IMR-90 (cell line): Measurements from ENCODE around the gene HRH2. TPM values are rescaled to one million over a fixed set of nuclear protein-coding genes. Genes with fewer than 3 reads are reported as not detected.

ENCODE experiments used
- ATAC-seq: fragments of 200-7000 bp; cut with Tn5 transposase; 2 replicates; pipeline ENCODE4 v1.9.1; 2020; ENCODE audit warnings: low read depth, mild to moderate bottlenecking, moderate library complexity
- BruUV-seq: library from RNA; stranded (reverse); fragments of 400-500 nt; replicated peaks from 2 replicates; lab custom pipeline; 2021; lab: Mats Ljungman, UMichigan
- CTCF ChIA-PET: fragments of 300-600 bp; formaldehyde crosslinking; extraction: SDS; loops from one replicate; lab custom pipeline; 2021; ENCODE audit warnings: antibody characterized with exemption; lab: Yijun Ruan, JAX
- POLR2A ChIA-PET: fragments of 300-600 bp; sonication (Branson Sonifier 250); formaldehyde crosslinking; loops from one replicate; lab custom pipeline; 2022; ENCODE audit warnings: antibody characterized with exemption; ENCODE audit not compliant: unreplicated experiment; lab: Charles Lee
- DNase-seq: peaks from one replicate; pipeline ENCODE4 v3.0.0; 2013
- H2AFZ ChIP-seq: replicated peaks from 2 replicates; pipeline ENCODE3; 2013; ENCODE audit warnings: low read length, mild to moderate bottlenecking; ENCODE audit not compliant: poor library complexity
- H2AK5ac ChIP-seq: 2 replicates; pipeline ENCODE4 v1.6.1; 2013; ENCODE audit warnings: low read depth, low read length, inconsistent platforms
- H2AK9ac ChIP-seq: replicated peaks from 2 replicates; pipeline ENCODE3; 2013; ENCODE audit warnings: mild to moderate bottlenecking, low read depth, low read length, moderate library complexity; ENCODE audit not compliant: poor library complexity
- H2BK120ac ChIP-seq: 2 replicates; pipeline ENCODE4 v1.6.1; 2013; ENCODE audit warnings: low read depth, low read length, inconsistent platforms
- H2BK15ac ChIP-seq: 3 replicates; pipeline ENCODE4 v1.6.1; 2013; ENCODE audit warnings: low read depth, low read length, inconsistent platforms
- H2BK20ac ChIP-seq: 2 replicates; pipeline ENCODE4 v1.6.1; 2013; ENCODE audit warnings: low read depth, mild to moderate bottlenecking, inconsistent platforms, low read length, moderate library complexity
- H2BK5ac ChIP-seq: 2 replicates; pipeline ENCODE4 v1.6.1; 2013; ENCODE audit warnings: mild to moderate bottlenecking, low read depth, low read length, inconsistent platforms; ENCODE audit not compliant: poor library complexity, severe bottlenecking
- H3K14ac ChIP-seq: replicated peaks from 2 replicates; pipeline ENCODE4 v1.6.1; 2013; ENCODE audit warnings: low read depth, low read length, inconsistent platforms
- H3K18ac ChIP-seq: 2 replicates; pipeline ENCODE4 v1.6.1; 2013; ENCODE audit warnings: low read depth, low read length, control low read depth
- H3K23ac ChIP-seq: 2 replicates; pipeline ENCODE4 v1.6.1; 2013; ENCODE audit warnings: low read depth, low read length, inconsistent platforms
- H3K27ac ChIP-seq: 2 replicates; pipeline ENCODE4 v1.5.1; 2013; ENCODE audit warnings: mild to moderate bottlenecking, control low read depth, low read length; ENCODE audit not compliant: insufficient read depth
- H3K27me3 ChIP-seq: 2 replicates; pipeline ENCODE4 v1.6.1; 2013; ENCODE audit warnings: low read length; ENCODE audit not compliant: control insufficient read depth, insufficient read depth
- H3K36me3 ChIP-seq: 2 replicates; pipeline ENCODE4 v1.6.1; 2013; ENCODE audit warnings: low read length, mixed read lengths; ENCODE audit not compliant: control insufficient read depth, insufficient read depth
- H3K4ac ChIP-seq: 2 replicates; pipeline ENCODE4 v1.6.1; 2013; ENCODE audit warnings: low read depth, low read length, inconsistent platforms
- H3K4me1 ChIP-seq: 2 replicates; pipeline ENCODE4 v1.6.1; 2013; ENCODE audit warnings: low read length, mixed read lengths; ENCODE audit not compliant: control insufficient read depth, insufficient read depth
- H3K4me2 ChIP-seq: 2 replicates; pipeline ENCODE4 v1.6.1; 2013; ENCODE audit warnings: low read depth, mild to moderate bottlenecking, control low read depth, low read length, moderate library complexity
- H3K4me3 ChIP-seq: 2 replicates; pipeline ENCODE4 v1.5.1; 2013; ENCODE audit warnings: low read depth, mild to moderate bottlenecking, control low read depth, low read length, moderate library complexity; ENCODE audit not compliant: insufficient read depth
- H3K56ac ChIP-seq: 2 replicates; pipeline ENCODE4 v1.6.1; 2013; ENCODE audit warnings: low read length, inconsistent platforms; ENCODE audit not compliant: insufficient read depth; ENCODE audit errors: extremely low read depth
- H3K79me1 ChIP-seq, 2 experiments: 2 replicates each; pipeline ENCODE4 v1.6.1; 2013; ENCODE audit warnings: low read length in 2 of 2, inconsistent platforms in 1 of 2, low read depth in 1 of 2
- H3K9ac ChIP-seq: 2 replicates; pipeline ENCODE4 v1.6.1; 2013; ENCODE audit warnings: low read depth, low read length, control low read depth
- H3K9me1 ChIP-seq: 2 replicates; pipeline ENCODE4 v1.6.1; 2013; ENCODE audit warnings: low read length, inconsistent platforms; ENCODE audit not compliant: insufficient read depth
- H3K9me3 ChIP-seq: 2 replicates; pipeline ENCODE4 v1.6.1; 2013; ENCODE audit warnings: low read length; ENCODE audit not compliant: control insufficient read depth, insufficient read depth
- H4K20me1 ChIP-seq: 2 replicates; pipeline ENCODE4 v1.6.1; 2013; ENCODE audit warnings: low read length, inconsistent platforms; ENCODE audit not compliant: insufficient read depth
- H4K5ac ChIP-seq: 2 replicates; pipeline ENCODE4 v1.6.1; 2013; ENCODE audit warnings: mild to moderate bottlenecking, low read depth, low read length, control low read depth
- H4K8ac ChIP-seq, 2 experiments: 2 replicates each; pipeline ENCODE4 v1.6.1; 2013; ENCODE audit warnings: low read depth in 2 of 2, low read length in 2 of 2, control low read depth in 1 of 2, inconsistent platforms in 1 of 2
- H4K91ac ChIP-seq: 2 replicates; pipeline ENCODE4 v1.6.1; 2013; ENCODE audit warnings: low read depth, low read length, inconsistent platforms; ENCODE audit not compliant: insufficient read depth
- BHLHE40 ChIP-seq: fragments of 150-350 bp; IDR thresholded peaks from 2 replicates; pipeline ENCODE4 v1.6.1; 2016; ENCODE audit warnings: mild to moderate bottlenecking, low read depth, low read length
- CEBPB ChIP-seq: IDR thresholded peaks from 2 replicates; pipeline ENCODE4 v1.6.1; 2012; ENCODE audit warnings: low read depth, low read length, improper control_type of control experiment
- CHD1 ChIP-seq: IDR thresholded peaks from 2 replicates; pipeline ENCODE4 v1.6.1; 2012; ENCODE audit warnings: low read depth, low read length, improper control_type of control experiment
- CTCF ChIP-seq: conservative IDR thresholded peaks from 2 replicates; pipeline ENCODE4 v1.5.1; 2012; ENCODE audit warnings: mild to moderate bottlenecking, low read depth, low read length, improper control_type of control experiment
- ELK1 ChIP-seq: fragments of 150-350 bp; IDR thresholded peaks from 2 replicates; pipeline ENCODE4 v1.6.1; 2016; ENCODE audit warnings: low read depth, mild to moderate bottlenecking, low read length, moderate library complexity, borderline replicate concordance
- FOS ChIP-seq: fragments of 150-350 bp; IDR thresholded peaks from 2 replicates; pipeline ENCODE4 v1.6.1; 2016; ENCODE audit warnings: low read depth, low read length
- MAFK ChIP-seq: IDR thresholded peaks from 2 replicates; pipeline ENCODE4 v1.6.1; 2012; ENCODE audit warnings: low read depth, low read length, improper control_type of control experiment
- MAZ ChIP-seq: IDR thresholded peaks from 2 replicates; pipeline ENCODE4 v1.6.1; 2012; ENCODE audit warnings: low read depth, mild to moderate bottlenecking, low read length, improper control_type of control experiment, moderate library complexity, borderline replicate concordance
- MXI1 ChIP-seq: IDR thresholded peaks from 2 replicates; pipeline ENCODE4 v1.6.1; 2012; ENCODE audit warnings: low read depth, mild to moderate bottlenecking, low read length, moderate library complexity, borderline replicate concordance
- NFE2L2 ChIP-seq: fragments of 150-350 bp; IDR thresholded peaks from 2 replicates; pipeline ENCODE4 v1.6.1; 2016; ENCODE audit warnings: low read depth, mild to moderate bottlenecking, low read length
- POLR2A ChIP-seq: IDR thresholded peaks from 2 replicates; pipeline ENCODE4 v1.6.1; 2012; ENCODE audit warnings: mild to moderate bottlenecking, low read depth, low read length
- RAD21 ChIP-seq: IDR thresholded peaks from 2 replicates; pipeline ENCODE4 v1.6.1; 2012; ENCODE audit warnings: low read length, improper control_type of control experiment
- RCOR1 ChIP-seq: IDR thresholded peaks from 2 replicates; pipeline ENCODE4 v1.6.1; 2012; ENCODE audit warnings: mild to moderate bottlenecking, low read length, improper control_type of control experiment; ENCODE audit not compliant: insufficient replicate concordance
- RFX5 ChIP-seq: IDR thresholded peaks from 2 replicates; pipeline ENCODE4 v1.8.0; 2012; ENCODE audit warnings: low read depth, mild to moderate bottlenecking, low read length, moderate library complexity
- SMC3 ChIP-seq: fragments of 150-350 bp; IDR thresholded peaks from 2 replicates; pipeline ENCODE4 v1.6.1; 2016; ENCODE audit warnings: low read depth, mild to moderate bottlenecking, antibody characterized with exemption, low read length, moderate library complexity
- USF2 ChIP-seq: fragments of 150-350 bp; IDR thresholded peaks from 2 replicates; pipeline ENCODE4 v1.6.1; 2017; ENCODE audit warnings: mild to moderate bottlenecking, antibody characterized with exemption, low read length, low read depth
- WGBS, 2 experiments: methylation state at CpG; one replicate each; pipeline versions ENCODE4 v1.1.5 to v1.1.7; 2013; ENCODE audit warnings: missing lambda C conversion rate in 2 of 2; ENCODE audit not compliant: insufficient read length in 1 of 2; ENCODE audit errors: extremely low coverage in 2 of 2; 5-methylcytosine and 5-hydroxymethylcytosine counted together
- dilution Hi-C: fragments of 300-500 bp; cut with HindIII; formaldehyde crosslinking; loops from one replicate; pipeline ENCODE4 v1.14.3; 2018; ENCODE audit warnings: low sequenced_read_pairs; ENCODE audit not compliant: unreplicated experiment
- in situ Hi-C: fragments of 300-500 bp; cut with MboI; formaldehyde crosslinking; loops from 3 replicates; pipeline ENCODE4 v1.14.3; 2019; ENCODE audit warnings: low sequenced_read_pairs, inconsistent platforms, mixed read lengths
- intact Hi-C: fragments of 100-400 bp; cut with micrococcal nuclease; formaldehyde crosslinking; loops from 2 replicates; pipeline ENCODE4 v1.10.0; 2022
- polyA plus RNA-seq, 3 experiments: library from polyadenylated mRNA; depleted of rRNA; stranded (reverse); fragments of >200 nt; gene quantifications; 2 replicates each; pipeline ENCODE4 v1.2.3, GENCODE V29; 2012; ENCODE audit warnings: low replicate concordance in 1 of 3
- total RNA-seq: library from RNA; depleted of rRNA; stranded (reverse); fragments of >200 nt; gene quantifications from 2 replicates; pipeline ENCODE4 v1.2.3, GENCODE V29; 2012

HRH2 gene
- total and polyA plus RNA-seq, 2 of the 4 experiments (the other 2 are of a cell fraction), result not detected

GRCh38 chr5:175696855-175697198 lies 39.0 kb downstream of the HRH2 start:
- Histone ChIP-seq H2AK5ac (no peak overlapping the region), H3K4me3 (no peak overlapping the region), H3K9me3 (peaks cover 8% of the 10 kb centered on the region; the same call in 1 of the 2 replicates), H3K4ac (no peak overlapping the region), H3K14ac (no peak overlapping the region), H3K23ac (no peak overlapping the region), H3K4me2 (no peak overlapping the region), H3K18ac (no peak overlapping the region), H3K27ac (no peak overlapping the region), H2BK20ac (no peak overlapping the region), H3K36me3 (no peaks in the 10 kb centered on the region), H3K56ac (no peak overlapping the region), H3K9me1 (no peaks in the 10 kb centered on the region), H4K8ac (no peak overlapping the region), H2BK15ac (no peak overlapping the region), H3K27me3 (no peaks in the 10 kb centered on the region), H4K20me1 (no peaks in the 10 kb centered on the region), H4K5ac (no peak overlapping the region), H2BK120ac (no peak overlapping the region), H3K4me1 (no peaks in the 10 kb centered on the region), H3K79me1 (no peaks in the 10 kb centered on the region), H3K9ac (no peak overlapping the region), H2AK9ac (no peak overlapping the region), H2BK5ac (no peak overlapping the region), H2AFZ (no peak overlapping the region), H4K91ac (no peak overlapping the region)
- WGBS, 2 experiments, result 95% methylated on average over 4 of the region's 14 CpGs; no CpG with 5 or more reads in 1 of the 2 experiments
- TF ChIP-seq MAZ (no peak), CTCF (no peak), SMC3 (no peak), BHLHE40 (no peak), RAD21 (no peak), CHD1 (no peak), MAFK (no peak), RFX5 (no peak), CEBPB (no peak), RCOR1 (no peak), NFE2L2 (no peak), MXI1 (no peak), ELK1 (no peak), FOS (no peak), USF2 (no peak), POLR2A (no peak)
- POLR2A ChIA-PET, result no interaction called here
- CTCF ChIA-PET, result no interaction called here
- in situ Hi-C loops (no loop called here), dilution Hi-C loops (no loop called here), intact Hi-C loops (no loop called here)
- DNase-seq, result no peak
- BruUV-seq, result no TSS peak
- no peak for ATAC-seq
